Spleen (tissue), 11 donors: ENCODE data around the gene SLIT3. TPM values are rescaled to one million over a fixed set of nuclear protein-coding genes. Genes with fewer than 3 reads are reported as not detected.

Source experiments
- DNase-seq: peaks from one replicate; pipeline ENCODE4 v3.0.0-alpha.2; 2020
- H3K27ac ChIP-seq, 8 donors: fragments of 200-600 bp; sonication (generic) in 7 of 8; 1 replicate in 4 of 8; 2 replicates in 4 of 8; pipeline versions ENCODE4 v1.5.0 to v1.8.0; 2016 to 2021; ENCODE audit warnings: inconsistent platforms in 4 of 8, mild to moderate bottlenecking in 4 of 8, moderate library complexity in 1 of 8
- H3K27me3 ChIP-seq, 7 donors: fragments of 200-600 bp; sonication (generic) in 6 of 7; replicated peaks in 1 of 7; 1 replicate in 4 of 7; 2 replicates in 3 of 7; pipeline versions ENCODE4 v1.5.0 to v1.8.0; 2016 to 2021; ENCODE audit warnings: inconsistent platforms in 3 of 7, mild to moderate bottlenecking in 1 of 7
- H3K36me3 ChIP-seq, 6 donors: fragments of 200-600 bp; sonication (generic) in 5 of 6; 1 replicate in 4 of 6; 2 replicates in 2 of 6; pipeline versions ENCODE4 v1.5.0 to v1.8.0; 2016 to 2021; ENCODE audit warnings: inconsistent platforms in 2 of 6
- H3K4me1 ChIP-seq, 6 donors: fragments of 200-600 bp; sonication (generic) in 5 of 6; 1 replicate in 3 of 6; 2 replicates in 3 of 6; pipeline versions ENCODE4 v1.5.0 to v1.8.0; 2016 to 2021; ENCODE audit warnings: inconsistent platforms in 3 of 6
- H3K4me3 ChIP-seq, 8 donors: fragments of 200-600 bp; sonication (generic) in 7 of 8; 1 replicate in 4 of 8; 2 replicates in 4 of 8; pipeline versions ENCODE4 v1.5.0 to v1.8.0; 2016 to 2021; ENCODE audit warnings: inconsistent platforms in 4 of 8, mild to moderate bottlenecking in 4 of 8, moderate library complexity in 2 of 8
- H3K9me3 ChIP-seq, 8 donors: fragments of 200-600 bp; sonication (generic) in 7 of 8; 1 replicate in 4 of 8; 2 replicates in 4 of 8; pipeline versions ENCODE4 v1.5.0 to v1.8.0; 2016 to 2021; ENCODE audit warnings: inconsistent platforms in 4 of 8
- CTCF ChIP-seq, 11 experiments: fragments of 200-600 bp in 7 of 11; fragments of 450-650 bp in 4 of 11; sonication (generic) in 4 of 11; IDR thresholded peaks in 8 of 11; conservative IDR thresholded peaks in 3 of 11; 1 replicate in 7 of 11; 2 replicates in 4 of 11; pipeline versions ENCODE4 v1.4.0 to v1.8.0; 2016 to 2021; ENCODE audit warnings: antibody characterized with exemption in 11 of 11, inconsistent platforms in 4 of 11, mild to moderate bottlenecking in 1 of 11
- POLR2A ChIP-seq, 3 donors: fragments of 450-650 bp; IDR thresholded peaks; one replicate each; pipeline ENCODE4 v1.5.1; 2017; ENCODE audit warnings: antibody characterized with exemption in 3 of 3, mild to moderate bottlenecking in 1 of 3
- POLR2AphosphoS5 ChIP-seq, 3 donors: sonication (generic); formaldehyde crosslinking; IDR thresholded peaks; one replicate each; pipeline ENCODE4 v1.5.1; 2017; ENCODE audit warnings: antibody characterized with exemption in 3 of 3
- WGBS, 5 donors: extraction: QIAGEN DNeasy Blood & Tissue Kit in 3 of 5; methylation state at CpG; one replicate each; pipeline versions ENCODE4 v1.1.5 to v1.1.7; 2013 to 2018; 5-methylcytosine and 5-hydroxymethylcytosine counted together
- intact Hi-C: fragments of 100-400 bp; cut with DNase I; formaldehyde crosslinking; loops from one replicate; pipeline ENCODE4 v1.15.0; 2023; ENCODE audit warnings: low total_unique reads
- polyA plus RNA-seq, 3 donors: library from polyadenylated mRNA; stranded (reverse); fragments of 200-250 nt; gene quantifications; one replicate each; pipeline ENCODE4 v1.2.1, GENCODE V29; 2013
- total RNA-seq, 7 donors: library from RNA; depleted of rRNA in 3 of 7; stranded (reverse); fragments of >200 nt in 3 of 7; fragmentation: NEBNext Ultra II Directional in 4 of 7; extraction: Animal tissue kit (Norgen Biotek cat#: 25700) in 4 of 7; gene quantifications; one replicate each; pipeline versions ENCODE4 v1.1.0 to v1.2.1, GENCODE V29; 2016 to 2021
- donor health status: healthy with polysubstance abuse.
- donor health status: DM: no; HTN: no; CAD: no; lungs with moderate emphysema.
- donor health status: DM: no; HTN: no; CAD: no.
- donor health status: Bipolar disorder and iron deficiency.
- donor health status: healthy.
- donor health status: DM: no; HTN: no; CAD: no.
- donor health status: DM: yes; HTN: yes; CAD: no.

SLIT3 gene
- total and polyA plus RNA-seq, 10 donors, result 0.33 to 54.0 (median 13.2) TPM

GRCh38 chr5:169013208-169013728 lies 287.7 kb downstream of the SLIT3 start:
- intact Hi-C loops, result no loop called here

GRCh38 chr5:169012450-169012849 lies 288.5 kb downstream of the SLIT3 start:
- Histone ChIP-seq H3K4me3 (no peak overlapping the region), H3K4me1 (peaks cover 0 to 4% (median 0%) of the 10 kb centered on the region in 6 donors), H3K27me3 (peaks cover 0 to 9% (median 0%) of the 10 kb centered on the region in 7 donors), H3K9me3 (no peaks in the 10 kb centered on the region), H3K36me3 (no peaks in the 10 kb centered on the region), H3K27ac (no peak overlapping the region)
- no peak for DNase-seq
- WGBS, 5 donors, result 61 to 88% (median 68%) methylated on average over 4 of the region's 4 CpGs
- intact Hi-C loops, result no loop called here
- no peak for TF ChIP-seq POLR2A (IDR thresholded peaks at IDR 0.05)
- no peak for TF ChIP-seq CTCF (IDR thresholded peaks at IDR 0.05 in 8 of 11, conservative IDR thresholded peaks at IDR 0.05 in 3 of 11)
- TF ChIP-seq POLR2AphosphoS5 (IDR thresholded peaks at IDR 0.05), result no peak

More at GRCh38 chr5:169013208-169013728, 287.7 kb downstream of the SLIT3 start:
- no peaks in the 10 kb centered on the region for H3K36me3 ChIP-seq
- DNase-seq, result no peak
- no peak overlapping the region for H3K27ac ChIP-seq
- H3K27me3 ChIP-seq, result peaks cover 0 to 9% (median 0%) of the 10 kb centered on the region in 7 donors
- H3K9me3 ChIP-seq, result no peaks in the 10 kb centered on the region
- 79 to 82% (median 81%) methylated on average over 12 of the region's 12 CpGs for WGBS, 5 donors
- no peak overlapping the region for H3K4me3 ChIP-seq
- peaks cover 0 to 4% (median 0%) of the 10 kb centered on the region in 6 donors for H3K4me1 ChIP-seq
- TF ChIP-seq POLR2AphosphoS5 (IDR thresholded peaks at IDR 0.05) (no peak), POLR2A (IDR thresholded peaks at IDR 0.05) (no peak), CTCF (IDR thresholded peaks at IDR 0.05 in 8 of 11, conservative IDR thresholded peaks at IDR 0.05 in 3 of 11) (no peak)

GRCh38 chr5:169011451-169011850 lies 289.5 kb downstream of the SLIT3 start:
- Histone ChIP-seq H3K9me3 (no peaks in the 10 kb centered on the region), H3K4me3 (no peak overlapping the region), H3K27me3 (peaks cover 0 to 9% (median 0%) of the 10 kb centered on the region in 7 donors), H3K27ac (no peak overlapping the region), H3K4me1 (peaks cover 0 to 4% (median 0%) of the 10 kb centered on the region in 6 donors), H3K36me3 (no peaks in the 10 kb centered on the region)
- no peak for TF ChIP-seq POLR2AphosphoS5 (IDR thresholded peaks at IDR 0.05)
- TF ChIP-seq POLR2A (IDR thresholded peaks at IDR 0.05), result no peak
- no peak for TF ChIP-seq CTCF (IDR thresholded peaks at IDR 0.05 in 8 of 11, conservative IDR thresholded peaks at IDR 0.05 in 3 of 11)
- DNase-seq, result no peak
- intact Hi-C loops, result no loop called here
- WGBS, 5 donors, result 60 to 71% (median 69%) methylated on average over 5 of the region's 5 CpGs

GRCh38 chr5:169011009-169011408 lies 289.9 kb downstream of the SLIT3 start:
- WGBS, 5 donors, result 78 to 91% (median 82%) methylated on average over 4 of the region's 4 CpGs
- intact Hi-C loops, result no loop called here
- H3K4me1 ChIP-seq, result peaks cover 0 to 4% (median 0%) of the 10 kb centered on the region in 6 donors
- no peak for DNase-seq
- TF ChIP-seq POLR2A (IDR thresholded peaks at IDR 0.05), result no peak
- TF ChIP-seq POLR2AphosphoS5 (IDR thresholded peaks at IDR 0.05), result no peak
- no peak for TF ChIP-seq CTCF (IDR thresholded peaks at IDR 0.05 in 8 of 11, conservative IDR thresholded peaks at IDR 0.05 in 3 of 11)
- H3K9me3 ChIP-seq, result no peaks in the 10 kb centered on the region
- H3K27me3 ChIP-seq, result peaks cover 0 to 9% (median 0%) of the 10 kb centered on the region in 7 donors
- no peak overlapping the region for H3K4me3 ChIP-seq
- no peaks in the 10 kb centered on the region for H3K36me3 ChIP-seq
- H3K27ac ChIP-seq, result no peak overlapping the region
